Tibial nerve (tissue), 4 donors: Measurements from ENCODE around the gene ITGB7.

Experiments
- CTCF ChIP-seq, 5 experiments: fragments of 200-600 bp in 3 of 5; fragments of 450-650 bp in 2 of 5; sonication (generic) in 3 of 5; IDR thresholded peaks; one replicate each; pipeline ENCODE4 v1.5.1; 2016 to 2019; ENCODE audit warnings: antibody characterized with exemption in 5 of 5, mild to moderate bottlenecking in 3 of 5, moderate library complexity in 2 of 5
- EP300 ChIP-seq, 2 donors: sonication (generic); formaldehyde crosslinking; IDR thresholded peaks; one replicate each; pipeline ENCODE4 v1.6.1; 2017; ENCODE audit warnings: antibody characterized with exemption in 2 of 2, mild to moderate bottlenecking in 1 of 2
- POLR2A ChIP-seq, 2 donors: fragments of 450-650 bp; IDR thresholded peaks; one replicate each; pipeline ENCODE4 v1.6.1; 2017; ENCODE audit warnings: antibody characterized with exemption in 2 of 2, mild to moderate bottlenecking in 2 of 2, moderate library complexity in 2 of 2

GRCh38 chr12:53179687-53180219, 27.3 kb downstream of the ITGB7 start:
- TF ChIP-seq CTCF (IDR thresholded peaks at IDR 0.05) (no peak), EP300 (IDR thresholded peaks at IDR 0.05) (no peak), POLR2A (IDR thresholded peaks at IDR 0.05) (no peak)
